H1 (cell line): ENCODE results near the gene LAMA3. TPM values are rescaled to one million over a fixed set of nuclear protein-coding genes. Genes with fewer than 3 reads are reported as not detected.

Experiments
- CHD1 ChIP-seq: IDR thresholded peaks from 2 replicates; pipeline ENCODE4 v1.6.1; 2012; ENCODE audit warnings: low read depth, low read length, improper control_type of control experiment
- KDM5A ChIP-seq: fragments of 200-600 bp; IDR thresholded peaks from 2 replicates; pipeline ENCODE4 v1.7.1; 2012; ENCODE audit warnings: mild to moderate bottlenecking, low read length, inconsistent platforms, mixed read lengths
- MAFK ChIP-seq: IDR thresholded peaks from 2 replicates; pipeline ENCODE4 v1.6.1; 2012; ENCODE audit warnings: low read depth, mild to moderate bottlenecking, improper control_type of control experiment, low read length
- POLR2AphosphoS5 ChIP-seq: IDR thresholded peaks from 2 replicates; pipeline ENCODE4 v1.6.1; 2011; ENCODE audit warnings: low read depth, low read length
- POU5F1 ChIP-seq: IDR thresholded peaks from 2 replicates; pipeline ENCODE4 v1.6.1; 2011; ENCODE audit warnings: low read depth, mild to moderate bottlenecking, low read length, moderate library complexity
- RAD21 ChIP-seq, 2 experiments: IDR thresholded peaks in 1 of 2; conservative IDR thresholded peaks in 1 of 2; 2 replicates each; pipeline ENCODE4 v1.6.1; 2011; ENCODE audit warnings: low read depth in 2 of 2, low read length in 2 of 2, improper control_type of control experiment in 1 of 2, inconsistent platforms in 1 of 2, mild to moderate bottlenecking in 1 of 2, moderate library complexity in 1 of 2
- TAF1 ChIP-seq: IDR thresholded peaks from 2 replicates; pipeline ENCODE4 v1.6.1; 2011; ENCODE audit warnings: mild to moderate bottlenecking, low read depth, low read length
- polyA plus RNA-seq, 7 experiments: library from polyadenylated mRNA; depleted of rRNA in 3 of 7; stranded (reverse) in 5 of 7; unstranded in 2 of 7; fragments of >200 nt in 5 of 7; fragments of 200-250 nt in 2 of 7; gene quantifications; 1 replicate in 5 of 7; 2 replicates in 1 of 7; 4 replicates in 1 of 7; pipeline versions ENCODE4 v1.2.1 to v1.2.3, GENCODE V29; 2011 to 2013; ENCODE audit warnings: missing spikeins in 2 of 7, mixed read lengths in 2 of 7
- total RNA-seq: library from RNA; stranded (reverse); fragmentation: NEBNext Ultra II Directional; extraction: Animal tissue kit (Norgen Biotek cat#: 25700); gene quantifications from 2 replicates; pipeline ENCODE4 v1.2.1, GENCODE V29; 2021

Gene LAMA3
- total and polyA plus RNA-seq, 2 of the 8 experiments (the other 6 are each of a cell fraction or from before 2014, with no cell fraction given), result 0.76 to 5.0 TPM

DNA sequence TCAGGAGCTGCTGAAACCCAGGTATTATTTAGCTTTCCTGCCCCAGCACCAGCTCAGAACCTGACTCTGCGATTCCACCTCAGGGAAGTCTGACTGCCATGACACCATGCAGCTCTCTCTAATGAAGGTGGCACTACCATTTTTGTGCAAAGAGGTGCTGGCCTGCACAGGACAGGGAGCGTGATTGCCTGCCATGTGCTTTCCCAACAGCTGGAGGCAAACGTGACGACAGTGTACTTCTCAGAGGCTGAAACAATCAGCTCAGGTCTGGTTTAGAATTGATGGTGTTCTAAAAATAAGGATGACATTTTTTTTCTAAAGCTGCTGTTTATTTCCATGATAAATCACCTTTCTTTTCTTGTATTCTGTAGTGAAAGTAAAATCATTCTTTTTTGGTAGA, 250.1 kb downstream of the LAMA3 start (continued):
- TF ChIP-seq RAD21 (IDR thresholded peaks at IDR 0.05 in 1 of 2, conservative IDR thresholded peaks at IDR 0.05 in 1 of 2; ENCODE audit: low read depth in 2 of 2, low read length in 2 of 2), result no peak
- no peak for TF ChIP-seq POU5F1
- TF ChIP-seq TAF1, result no peak
- TF ChIP-seq CHD1, result no peak
- no peak for TF ChIP-seq POLR2AphosphoS5
- TF ChIP-seq MAFK, result no peak
- TF ChIP-seq KDM5A, result no peak
